GM19099 (cell line): ENCODE data around the gene LY6G6C.

Experiments
- POLR2A ChIP-seq: IDR thresholded peaks from 3 replicates; pipeline ENCODE4 v1.6.1; 2011; ENCODE audit warnings: low read depth; ENCODE audit not compliant: insufficient read length; ENCODE audit errors: extremely low read depth

Gene LY6G6C

DNA sequence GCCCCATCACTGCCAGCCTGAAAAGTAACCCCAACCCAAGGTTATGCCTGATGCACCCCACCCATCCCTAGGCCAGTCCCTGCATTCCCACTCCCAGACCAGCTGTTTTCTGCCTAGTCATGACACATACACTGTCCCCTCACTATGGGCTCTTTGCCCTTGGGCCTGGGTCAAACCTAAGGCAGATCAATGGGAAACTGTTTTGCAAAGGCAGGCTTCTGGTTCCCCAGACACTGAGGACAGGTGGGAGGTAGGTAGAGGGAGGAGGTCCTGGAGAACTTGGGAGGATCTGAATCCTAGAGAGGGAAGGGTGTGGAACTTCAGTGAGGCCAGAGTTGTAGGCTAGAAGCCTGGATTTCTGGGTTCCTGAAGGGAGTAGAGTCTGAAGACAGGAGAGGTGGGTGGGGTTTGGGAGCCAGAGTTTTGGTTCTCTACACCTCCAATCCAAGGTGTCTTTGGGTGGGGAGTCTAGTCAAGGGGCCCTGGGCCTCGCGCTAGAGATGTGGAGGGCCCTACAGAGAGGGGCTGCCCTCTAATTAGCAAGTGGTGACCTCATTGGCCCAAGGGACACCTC, 12.8 kb upstream of the LY6G6C start:
- TF ChIP-seq POLR2A: no peak

DNA sequence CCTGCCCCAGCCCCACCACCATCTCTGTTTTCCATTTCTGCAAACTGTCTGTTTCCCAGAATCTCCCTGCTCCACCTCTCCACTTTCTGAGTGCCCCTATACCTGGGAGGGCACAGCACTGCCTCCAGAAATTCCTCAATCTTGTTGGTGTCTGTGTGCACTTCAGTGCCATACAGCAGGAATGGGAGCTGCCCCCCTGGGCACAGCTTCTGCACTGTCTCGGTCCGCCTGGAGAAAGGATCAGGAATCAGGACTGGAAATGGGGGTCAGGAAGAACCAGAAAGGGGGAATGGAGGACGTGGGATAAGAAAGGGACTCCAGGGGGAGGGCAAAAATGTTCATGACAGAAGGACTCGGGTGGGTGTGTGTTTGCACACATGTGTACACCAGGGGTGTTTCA, 12.2 kb upstream of the LY6G6C start:
- no peak for TF ChIP-seq POLR2A

DNA sequence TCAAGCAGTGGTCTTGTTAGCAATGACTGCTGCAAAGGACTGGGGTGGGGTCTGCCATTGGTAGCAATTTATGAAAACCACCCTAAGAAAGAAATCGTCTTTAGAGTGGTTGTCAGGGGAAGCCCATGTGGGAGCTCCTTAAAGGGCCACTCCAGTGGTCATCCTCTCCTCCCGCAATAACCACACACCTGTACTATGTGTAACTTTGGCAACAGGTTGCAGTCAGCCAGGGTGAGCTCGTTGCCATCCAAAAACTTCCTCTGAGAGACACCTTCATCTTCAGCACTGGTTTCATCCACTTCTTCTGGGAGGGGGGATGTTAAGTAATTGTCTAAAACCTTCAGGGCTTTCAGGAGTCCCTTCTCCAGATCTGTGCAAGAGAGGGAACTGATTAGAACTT, 10.5 kb upstream of the LY6G6C start:
- no peak for TF ChIP-seq POLR2A

DNA sequence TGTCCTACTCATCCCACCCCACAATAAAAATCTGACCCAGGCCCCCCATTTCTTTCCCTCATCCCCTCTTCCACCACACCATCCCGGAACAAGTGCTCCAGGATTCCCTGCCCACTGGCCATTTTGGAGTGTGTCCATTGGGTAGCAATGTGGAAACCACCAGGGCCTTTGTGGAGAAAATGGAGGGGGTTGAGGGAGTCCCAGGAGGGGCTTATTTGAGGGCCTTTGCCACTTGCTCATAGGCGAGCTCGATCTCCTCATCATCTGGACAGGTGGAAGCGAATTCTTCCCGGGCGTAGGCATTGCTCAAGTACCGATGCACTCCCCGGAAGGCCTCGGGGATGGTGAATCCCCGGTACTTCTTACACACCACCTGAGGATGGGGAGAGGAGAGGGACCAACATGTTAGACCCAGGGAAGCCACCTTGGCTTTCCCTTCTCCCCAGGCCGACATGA, 9.1 kb upstream of the LY6G6C start:
- TF ChIP-seq POLR2A: no peak

DNA sequence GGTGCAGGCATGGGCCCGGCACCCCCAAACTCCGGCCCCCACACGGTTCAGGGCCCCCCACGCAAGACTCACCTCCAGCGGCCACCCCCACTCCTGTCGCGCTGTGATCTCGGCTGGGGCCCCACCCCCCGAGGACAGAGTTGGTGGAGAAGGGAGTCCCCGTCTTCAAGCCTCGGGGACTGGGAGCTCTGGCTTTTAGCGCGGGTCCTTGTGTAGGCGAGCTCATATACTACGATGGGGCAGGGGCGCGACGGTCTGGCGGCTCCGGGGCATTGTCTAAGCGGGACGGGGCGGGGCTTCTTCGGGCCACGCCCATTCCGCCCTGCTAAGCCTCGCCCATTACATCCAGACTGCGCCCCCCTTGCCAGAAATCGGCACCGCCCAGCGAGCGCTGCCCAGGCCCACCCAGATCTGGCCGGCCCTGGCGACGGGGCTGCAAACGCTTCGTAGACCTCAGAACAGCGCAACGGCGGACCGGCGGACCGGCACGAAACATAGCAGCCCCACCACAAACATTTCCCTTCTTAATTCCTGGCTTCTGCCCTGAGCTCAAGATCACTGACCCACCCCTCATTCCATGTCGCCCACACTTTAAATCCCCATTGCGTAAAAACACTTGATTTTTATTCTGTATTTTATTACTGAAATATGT, 8.6 kb upstream of the LY6G6C start:
- peak; percentile 36 for TF ChIP-seq POLR2A

DNA sequence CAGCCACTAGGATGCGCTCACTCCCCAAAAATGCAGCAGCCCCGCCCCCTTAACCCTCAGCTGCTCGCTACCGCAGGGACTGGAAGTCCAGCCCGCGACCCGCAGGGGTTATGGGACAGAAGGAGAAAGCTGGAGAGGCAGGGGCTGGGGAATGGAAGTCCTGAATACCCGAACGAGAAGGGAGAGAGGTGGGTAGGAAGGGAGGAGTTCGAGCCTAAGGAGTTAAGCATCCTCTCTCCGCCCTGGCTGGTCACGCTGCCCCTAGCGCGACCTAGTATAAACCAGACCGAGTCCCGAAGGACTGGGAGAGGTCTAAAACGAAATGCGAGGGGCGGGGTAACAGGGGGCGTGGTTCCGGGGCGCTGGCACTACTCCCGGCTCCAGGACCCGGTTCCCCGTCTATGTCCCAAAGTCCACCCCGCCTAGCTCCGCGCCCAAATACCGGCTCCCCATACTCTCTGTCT, 8.0 kb upstream of the LY6G6C start:
- TF ChIP-seq POLR2A: peak; percentile 49

DNA sequence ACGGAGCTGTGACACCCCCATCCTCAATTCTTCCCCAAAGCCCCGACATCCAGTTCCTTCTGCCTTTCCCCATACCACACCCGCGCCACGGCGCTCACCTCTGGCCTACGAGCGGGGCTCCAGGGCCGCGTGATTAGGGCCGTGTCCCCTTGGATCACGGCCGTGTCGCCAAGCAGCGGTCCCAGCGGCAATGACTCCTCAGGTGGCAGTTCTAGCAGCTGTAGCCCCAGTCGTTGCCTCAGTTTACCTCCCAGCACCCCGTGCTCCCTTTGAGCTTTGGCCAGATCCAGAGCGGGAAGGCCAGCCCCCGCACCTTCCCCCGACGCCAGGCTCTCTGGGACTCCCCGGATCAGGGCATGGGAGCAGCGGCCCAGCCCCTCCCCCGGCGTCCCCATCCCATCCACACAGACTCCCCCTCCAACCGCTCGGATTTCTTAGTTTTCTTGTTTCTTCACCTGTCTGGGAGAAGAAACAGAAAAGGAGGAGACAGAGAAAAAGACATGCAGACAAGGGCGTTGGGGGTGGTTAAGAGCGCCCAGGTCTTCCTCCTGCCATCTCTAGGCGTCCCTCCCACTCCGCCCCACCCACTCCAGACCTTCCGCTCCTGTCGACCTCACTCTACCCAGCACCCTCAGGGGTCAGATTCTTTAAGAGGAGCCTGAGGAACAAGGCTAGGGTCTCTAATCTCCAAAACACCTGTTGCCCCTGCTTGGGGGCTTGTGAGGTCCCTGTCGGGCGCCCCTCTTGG, 7.4 kb upstream of the LY6G6C start, which contains the start of gene DDAH2:
Gene DDAH2, minus strand, starts transcription at position 533 of the 748 bp plus-strand sequence. Its CDS starts 138 bp downstream, at position 395.
- TF ChIP-seq POLR2A: no peak

DNA sequence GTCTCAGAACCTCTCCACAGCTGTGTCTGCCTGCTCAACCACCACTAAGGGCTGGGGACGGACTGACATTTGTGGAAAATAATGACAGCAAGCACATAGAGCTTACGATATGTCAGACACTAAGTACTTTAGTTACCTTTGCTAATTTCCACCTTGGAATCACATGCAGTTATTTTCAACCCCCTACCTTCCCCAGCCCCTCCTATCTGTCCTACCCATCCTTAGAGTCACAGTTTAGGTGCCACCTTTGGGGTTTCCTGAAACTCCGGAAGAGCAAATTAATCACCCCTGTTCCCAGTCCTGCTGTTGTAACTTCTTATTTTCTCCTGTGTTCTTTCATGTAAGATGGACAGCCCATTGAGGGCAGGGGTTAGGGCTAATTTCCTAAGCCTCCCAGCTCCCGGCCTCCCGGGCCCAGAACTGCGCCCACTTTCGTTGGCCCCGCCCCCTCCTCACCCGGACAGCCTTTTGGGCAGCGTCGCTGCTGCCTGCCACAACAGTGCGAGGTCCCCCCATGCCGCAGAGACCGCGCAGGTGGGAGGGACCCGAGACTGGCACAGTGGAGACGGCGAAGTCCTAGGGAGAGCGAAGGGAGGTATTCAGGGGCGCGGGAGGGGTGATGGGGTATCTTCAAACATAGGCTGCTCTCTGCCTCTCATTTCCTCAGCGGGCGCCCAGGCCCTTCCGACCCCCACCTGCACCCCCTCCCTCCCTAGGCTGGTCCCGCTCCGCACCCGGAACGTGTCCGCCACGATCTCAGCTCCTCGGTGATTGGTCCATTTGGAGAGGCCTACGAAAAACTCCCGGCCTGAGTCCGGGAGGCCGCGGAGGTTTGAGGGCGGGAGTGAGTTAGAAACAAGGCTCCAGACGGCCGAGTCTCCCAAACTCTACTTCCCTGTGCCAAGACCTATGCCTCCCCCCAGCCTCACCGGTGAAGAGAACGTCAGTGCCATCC, 6.4 kb upstream of the LY6G6C start:
- TF ChIP-seq POLR2A: no peak

DNA sequence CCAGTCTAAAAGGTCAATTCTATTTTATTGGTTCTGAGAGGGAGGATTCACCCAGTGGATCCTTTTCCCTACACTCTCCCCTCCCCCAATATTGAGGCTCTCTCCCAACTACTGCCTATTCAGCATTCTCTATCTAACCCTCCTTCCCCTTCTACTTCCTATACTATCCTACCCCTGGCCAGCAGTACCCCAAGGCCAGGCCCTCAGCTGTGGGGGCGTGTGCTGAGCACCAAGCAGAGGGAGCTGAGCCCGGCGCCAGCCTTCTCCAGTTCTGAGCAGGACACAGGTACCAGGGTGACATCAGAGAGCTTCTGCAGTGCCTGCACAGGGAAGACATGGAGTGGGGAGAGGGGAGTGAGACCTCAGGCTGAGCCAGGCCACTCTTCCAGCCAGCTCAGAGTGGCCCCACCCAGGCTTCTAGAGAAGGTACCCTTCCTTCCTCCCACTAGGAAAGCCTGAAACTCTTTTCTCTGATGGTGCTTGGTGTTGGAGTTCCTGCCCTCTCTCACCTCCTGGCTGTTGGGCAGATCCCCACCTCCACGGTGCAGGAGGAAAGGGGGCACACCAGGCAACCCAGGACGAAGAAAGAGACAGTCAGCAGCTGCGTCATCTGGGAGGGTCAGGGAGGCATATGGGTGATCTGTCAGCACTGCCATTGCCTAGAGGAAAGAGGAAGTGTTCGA, 5.6 kb upstream of the LY6G6C start:
- peak; percentile 34 for TF ChIP-seq POLR2A

DNA sequence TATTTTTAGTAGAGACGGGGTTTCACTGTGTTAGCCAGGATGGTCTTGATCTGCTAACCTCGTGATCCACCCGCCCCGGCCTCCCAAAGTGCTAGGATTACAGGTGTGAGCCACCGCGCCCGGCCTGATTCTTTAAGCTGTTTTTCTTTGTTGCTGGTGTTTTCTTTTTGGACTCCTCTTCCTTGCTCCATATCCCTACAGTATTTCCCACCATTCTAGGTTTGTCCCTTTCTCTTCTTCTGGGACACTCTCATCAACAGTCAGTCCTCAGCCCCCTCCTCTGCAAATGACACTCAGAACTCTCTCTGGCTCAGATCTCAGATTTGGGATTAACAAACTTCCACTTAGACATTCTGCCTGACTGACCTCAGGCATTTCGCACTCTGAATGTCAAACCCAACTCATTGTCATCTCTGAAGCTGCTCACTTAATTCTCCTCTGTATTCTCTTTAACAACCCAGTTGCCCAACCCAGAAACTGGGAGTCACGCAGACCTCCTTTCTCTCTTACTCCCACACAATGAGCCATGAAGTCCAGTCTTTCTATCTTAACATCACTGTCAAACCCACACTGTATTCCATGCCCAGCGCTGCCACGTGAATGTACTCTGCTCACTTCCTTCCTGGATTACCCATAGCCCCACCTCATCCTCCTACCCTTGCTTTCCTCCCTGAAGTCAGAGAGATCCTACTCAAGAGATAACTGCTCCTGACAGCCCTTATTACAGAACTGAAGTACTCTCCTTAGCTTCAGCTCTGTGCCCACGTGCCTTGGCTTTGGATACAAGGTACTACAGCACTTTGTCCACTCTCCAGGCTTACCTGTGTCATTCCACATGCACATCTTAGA, 4.2 kb upstream of the LY6G6C start:
- no peak for TF ChIP-seq POLR2A

DNA sequence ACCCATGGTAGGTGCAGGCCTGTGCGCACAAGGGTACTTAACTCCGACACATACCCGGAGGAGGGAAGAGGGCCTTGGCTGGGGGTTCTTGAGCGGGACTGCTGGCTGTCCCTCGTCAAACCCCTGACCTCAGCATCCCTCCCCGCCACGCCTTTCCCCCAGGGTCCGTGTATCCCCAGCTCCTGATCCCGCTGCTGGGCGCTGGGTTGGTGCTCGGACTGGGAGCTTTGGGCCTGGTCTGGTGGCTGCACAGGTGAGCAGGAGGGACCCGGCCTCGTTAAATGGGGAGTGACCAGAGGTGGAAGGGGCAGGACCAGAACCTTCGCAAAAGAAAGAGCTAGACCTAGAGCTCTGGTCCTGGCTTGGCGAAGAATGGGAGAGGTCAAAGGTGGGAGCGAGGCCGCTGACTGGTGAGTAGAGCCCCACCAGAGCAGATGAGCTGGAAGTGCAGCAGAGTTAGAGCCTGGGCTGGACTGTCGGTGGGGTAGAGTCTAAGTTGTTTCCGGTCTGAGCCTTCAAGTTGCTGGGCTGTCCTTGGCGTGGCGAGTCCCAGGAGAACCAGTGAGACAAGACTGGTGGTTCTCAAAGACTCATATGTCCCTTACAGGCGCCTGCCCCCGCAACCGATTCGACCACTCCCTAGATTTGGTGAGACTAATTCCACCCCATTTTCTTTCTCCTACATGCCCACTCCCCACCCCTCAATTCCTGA, 2.6 kb upstream of the LY6G6C start:
- TF ChIP-seq POLR2A: no peak

DNA sequence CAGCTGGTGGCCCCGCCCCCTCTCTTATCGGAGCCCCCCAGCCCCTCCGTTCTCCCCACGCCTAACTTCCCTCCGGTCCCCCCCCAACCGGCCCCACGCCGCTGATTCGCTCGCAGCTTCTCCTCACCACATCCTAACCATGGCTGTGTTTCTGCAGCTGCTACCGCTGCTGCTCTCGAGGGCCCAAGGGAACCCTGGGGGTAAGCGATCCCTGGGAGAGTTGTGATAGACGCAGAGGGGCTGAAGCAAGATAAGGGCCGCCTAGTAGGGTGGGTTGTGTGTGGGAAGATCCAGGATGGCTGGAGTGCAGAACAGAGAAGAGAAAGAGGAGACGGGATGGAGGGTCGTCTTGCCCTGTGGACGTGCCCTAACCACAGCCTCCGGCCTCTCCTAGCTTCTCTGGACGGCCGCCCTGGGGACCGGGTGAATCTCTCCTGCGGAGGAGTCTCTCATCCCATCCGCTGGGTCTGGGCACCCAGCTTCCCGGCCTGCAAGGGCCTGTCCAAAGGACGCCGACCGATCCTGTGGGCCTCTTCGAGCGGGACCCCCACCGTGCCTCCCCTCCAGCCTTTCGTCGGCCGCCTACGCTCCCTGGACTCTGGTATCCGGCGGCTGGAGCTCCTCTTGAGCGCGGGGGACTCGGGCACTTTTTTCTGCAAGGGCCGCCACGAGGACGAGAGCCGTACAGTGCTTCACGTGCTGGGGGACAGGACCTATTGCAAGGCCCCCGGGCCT, 1.9 kb upstream of the LY6G6C start, which contains the start of gene MPIG6B:
Gene MPIG6B, plus strand, starts transcription at position 129 of the 735 bp plus-strand sequence. Its CDS starts 11 bp downstream, at position 140.
- no peak for TF ChIP-seq POLR2A
